DOHH2 (cell line): ENCODE measurements around the gene MAP2.

Experiments
- CTCF ChIP-seq: fragments of 200-600 bp; sonication (generic); IDR thresholded peaks from one replicate; pipeline ENCODE4 v1.5.1; 2014; ENCODE audit warnings: antibody characterized with exemption, mild to moderate bottlenecking, low read depth, low read length; ENCODE audit not compliant: poor library complexity, severe bottlenecking
- EZH2phosphoT487 ChIP-seq: fragments of 200-600 bp; sonication (generic); IDR thresholded peaks from 2 replicates; pipeline ENCODE4 v1.6.1; 2017; ENCODE audit warnings: borderline replicate concordance, mild to moderate bottlenecking, antibody characterized with exemption, low read length, moderate library complexity, mixed read lengths

- TF ChIP-seq CTCF (no peak), EZH2phosphoT487 (no peak)
Measured at GRCh38 chr2:209565896-209566582, 142.2 kb downstream of the MAP2 start.
